Neutrophil (primary cell): Measurements from ENCODE around the gene ANKRD35.

Experiments used
- H3K27ac ChIP-seq: fragments of 200-600 bp; sonication (generic); 2 replicates; pipeline ENCODE4 v1.5.1; 2016; ENCODE audit warnings: mild to moderate bottlenecking, moderate library complexity
- H3K27me3 ChIP-seq: fragments of 200-600 bp; sonication (generic); 2 replicates; pipeline ENCODE4 v1.6.0; 2016; ENCODE audit warnings: mild to moderate bottlenecking
- H3K36me3 ChIP-seq: fragments of 200-600 bp; sonication (generic); 2 replicates; pipeline ENCODE4 v1.5.1; 2017
- H3K4me1 ChIP-seq, 2 experiments: fragments of 200-600 bp in 1 of 2; sonication (generic) in 1 of 2; 1 replicate in 1 of 2; 2 replicates in 1 of 2; pipeline versions ENCODE4 v1.5.1 to v1.6.1; 2013 to 2016; ENCODE audit warnings: low read depth in 1 of 2, low read length in 1 of 2, mild to moderate bottlenecking in 1 of 2, moderate library complexity in 1 of 2; ENCODE audit not compliant: control insufficient read depth in 1 of 2, insufficient read depth in 1 of 2
- H3K4me3 ChIP-seq, 2 experiments: fragments of 200-600 bp in 1 of 2; sonication (generic) in 1 of 2; 1 replicate in 1 of 2; 2 replicates in 1 of 2; pipeline ENCODE4 v1.5.1; 2013 to 2016; ENCODE audit warnings: low read depth in 1 of 2, low read length in 1 of 2, mild to moderate bottlenecking in 1 of 2, moderate library complexity in 1 of 2
- H3K9me3 ChIP-seq: fragments of 200-600 bp; sonication (generic); 2 replicates; pipeline ENCODE4 v1.5.1; 2016
- TF ChIP-seq, protein P1 (sequence below): fragments of 200-600 bp; sonication (generic); IDR thresholded peaks from 2 replicates; pipeline ENCODE4 v1.5.1; 2016; ENCODE audit warnings: antibody characterized with exemption

The ANKRD35 gene

DNA sequence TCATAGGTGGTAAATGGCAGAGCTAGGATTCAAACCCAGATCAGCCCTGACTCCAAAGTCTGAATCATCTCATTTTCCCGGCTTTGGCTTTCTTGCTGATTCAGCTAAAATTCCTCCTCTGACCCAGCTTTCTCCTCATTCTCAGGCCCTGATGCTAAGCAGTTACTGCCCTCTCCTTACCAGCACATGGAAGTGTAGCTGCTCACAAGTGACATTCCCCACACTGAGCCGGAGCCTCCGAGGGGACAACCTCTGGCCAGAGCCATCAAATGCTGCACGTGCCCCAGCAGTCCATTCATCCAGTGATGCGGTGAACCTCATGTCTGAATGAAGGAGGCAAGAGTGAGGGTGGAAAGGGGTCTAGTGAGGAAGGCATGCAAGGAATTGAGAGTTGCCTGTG, 13.1 kb upstream of the ANKRD35 start:
- TF ChIP-seq, protein P1, sequence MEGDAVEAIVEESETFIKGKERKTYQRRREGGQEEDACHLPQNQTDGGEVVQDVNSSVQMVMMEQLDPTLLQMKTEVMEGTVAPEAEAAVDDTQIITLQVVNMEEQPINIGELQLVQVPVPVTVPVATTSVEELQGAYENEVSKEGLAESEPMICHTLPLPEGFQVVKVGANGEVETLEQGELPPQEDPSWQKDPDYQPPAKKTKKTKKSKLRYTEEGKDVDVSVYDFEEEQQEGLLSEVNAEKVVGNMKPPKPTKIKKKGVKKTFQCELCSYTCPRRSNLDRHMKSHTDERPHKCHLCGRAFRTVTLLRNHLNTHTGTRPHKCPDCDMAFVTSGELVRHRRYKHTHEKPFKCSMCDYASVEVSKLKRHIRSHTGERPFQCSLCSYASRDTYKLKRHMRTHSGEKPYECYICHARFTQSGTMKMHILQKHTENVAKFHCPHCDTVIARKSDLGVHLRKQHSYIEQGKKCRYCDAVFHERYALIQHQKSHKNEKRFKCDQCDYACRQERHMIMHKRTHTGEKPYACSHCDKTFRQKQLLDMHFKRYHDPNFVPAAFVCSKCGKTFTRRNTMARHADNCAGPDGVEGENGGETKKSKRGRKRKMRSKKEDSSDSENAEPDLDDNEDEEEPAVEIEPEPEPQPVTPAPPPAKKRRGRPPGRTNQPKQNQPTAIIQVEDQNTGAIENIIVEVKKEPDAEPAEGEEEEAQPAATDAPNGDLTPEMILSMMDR, result no peak
- no peak overlapping the region for H3K4me3 ChIP-seq
- no peaks in the 10 kb centered on the region for H3K4me1 ChIP-seq
- H3K27me3 ChIP-seq, result no peaks in the 10 kb centered on the region
- no peak overlapping the region for H3K27ac ChIP-seq
- no peaks in the 10 kb centered on the region for H3K36me3 ChIP-seq
- H3K9me3 ChIP-seq, result no peaks in the 10 kb centered on the region

DNA sequence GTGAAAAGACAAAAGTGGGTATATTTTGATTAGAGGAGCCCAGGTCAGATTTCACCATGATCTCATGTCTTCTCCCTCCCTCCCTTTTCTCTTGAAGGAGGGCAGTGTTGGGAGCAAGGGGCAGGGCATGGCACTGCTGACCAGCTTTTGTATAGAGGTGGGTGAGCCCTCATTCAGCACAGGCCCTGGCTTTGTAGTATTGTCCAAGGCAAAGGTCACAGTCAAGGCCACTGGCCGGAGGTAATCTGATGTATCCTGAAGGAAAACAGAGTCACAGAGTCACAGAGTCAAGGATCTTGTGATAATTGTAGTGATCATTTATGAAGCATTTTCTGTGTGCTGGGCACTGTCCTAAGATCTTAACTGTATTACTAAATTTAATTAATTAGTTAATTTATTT, 12.3 kb upstream of the ANKRD35 start:
- Histone ChIP-seq H3K27me3 (no peaks in the 10 kb centered on the region), H3K4me1 (no peaks in the 10 kb centered on the region), H3K36me3 (no peaks in the 10 kb centered on the region), H3K4me3 (no peak overlapping the region), H3K9me3 (no peaks in the 10 kb centered on the region), H3K27ac (no peak overlapping the region)
- TF ChIP-seq, protein P1, result no peak

DNA sequence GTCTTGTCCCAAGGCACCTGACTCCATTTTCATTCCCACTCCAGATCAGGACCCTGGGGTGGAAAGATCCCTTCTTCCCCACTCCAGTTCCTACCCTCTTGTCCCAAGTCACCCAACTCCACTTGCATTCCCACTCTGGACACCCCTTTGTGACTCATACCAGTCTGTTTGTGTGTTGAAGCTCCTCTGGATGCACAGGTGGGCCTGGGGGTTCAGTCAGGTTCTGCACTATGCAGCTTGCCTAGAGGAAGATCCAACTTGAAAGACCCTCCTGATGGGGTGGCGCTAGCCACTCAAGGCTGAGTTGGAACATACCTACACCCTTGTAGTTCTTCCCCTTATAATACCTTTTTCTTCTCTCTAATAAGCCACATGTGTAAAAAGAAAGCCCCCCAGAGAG, 9.8 kb upstream of the ANKRD35 start:
- TF ChIP-seq, protein P1, result no peak
- no peaks in the 10 kb centered on the region for H3K27me3 ChIP-seq
- H3K36me3 ChIP-seq, result no peaks in the 10 kb centered on the region

DNA sequence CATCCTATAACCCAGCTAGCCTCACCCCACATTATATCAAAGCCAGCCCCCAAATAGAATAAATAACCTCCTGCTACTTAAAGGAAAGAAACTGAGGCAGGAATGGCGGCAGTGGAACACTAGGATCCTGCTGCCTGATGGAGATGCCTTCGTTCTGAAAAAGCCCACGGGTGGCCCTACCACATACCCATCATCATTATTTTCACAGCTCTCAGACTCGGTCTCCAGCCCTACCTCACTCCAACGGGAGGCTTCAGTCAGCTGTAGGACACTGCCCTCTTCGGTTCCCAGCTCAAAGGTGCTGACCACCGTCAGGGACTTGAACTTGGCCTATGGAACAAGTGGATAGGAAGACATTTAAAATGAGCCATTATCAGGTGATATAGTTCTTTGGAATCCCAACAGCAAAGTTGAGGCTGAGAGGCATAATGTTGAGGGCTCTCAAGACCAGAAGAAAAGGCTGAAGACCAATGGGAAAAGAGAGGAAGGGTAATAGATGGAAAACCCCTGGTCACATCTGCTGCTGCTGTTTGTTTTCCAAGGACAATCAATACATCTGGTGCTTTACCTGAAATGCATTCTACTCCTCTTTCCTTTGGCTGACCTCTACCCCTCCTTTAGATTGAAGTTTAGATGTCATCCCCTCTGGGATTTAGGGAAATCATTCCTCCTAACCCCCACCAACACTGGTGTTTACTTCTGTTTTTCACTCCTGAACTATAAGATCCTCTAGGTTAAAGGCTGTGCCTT, 7.8 kb upstream of the ANKRD35 start:
- TF ChIP-seq, protein P1, result no peak
- Histone ChIP-seq H3K27me3 (no peaks in the 10 kb centered on the region), H3K4me1 (peaks cover 0 to 5% of the 10 kb centered on the region in 2 experiments), H3K4me3 (no peak overlapping the region), H3K9me3 (no peaks in the 10 kb centered on the region), H3K27ac (no peak overlapping the region), H3K36me3 (no peaks in the 10 kb centered on the region)

More for the DNA sequence above, 9.8 kb upstream of the ANKRD35 start:
- H3K4me3 ChIP-seq, result no peak overlapping the region
- no peaks in the 10 kb centered on the region for H3K9me3 ChIP-seq
- no peak overlapping the region for H3K27ac ChIP-seq
- H3K4me1 ChIP-seq, result peaks cover 0 to 5% of the 10 kb centered on the region in 2 experiments

DNA sequence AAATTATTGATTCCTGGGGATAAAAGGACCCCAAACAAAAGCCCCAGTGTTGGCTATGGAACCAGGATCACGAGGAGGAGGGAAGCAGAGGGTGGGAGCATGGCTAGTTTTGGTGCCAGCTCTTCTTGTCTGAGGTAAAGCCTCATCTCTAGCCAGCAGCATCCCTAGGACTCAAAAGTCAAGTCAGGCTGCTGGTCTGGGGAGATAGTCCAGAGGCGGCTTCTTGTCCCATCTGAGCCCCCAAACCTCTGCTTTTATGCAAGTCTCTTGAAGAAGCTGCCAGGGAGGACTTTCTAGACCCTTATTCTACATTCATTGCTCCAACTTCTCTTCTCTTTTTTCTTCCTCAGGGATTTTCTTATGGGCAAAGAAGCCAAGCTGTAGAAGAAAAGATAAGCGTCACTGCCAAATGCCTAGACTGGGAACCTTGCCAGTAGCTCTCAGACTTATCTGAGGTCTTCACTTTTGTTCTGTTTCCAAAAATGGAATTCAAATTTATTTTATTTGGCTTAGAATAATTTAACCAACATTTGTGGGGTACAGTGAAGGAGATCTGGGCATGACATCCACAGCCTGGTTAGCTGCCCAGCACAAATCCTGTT, 6.9 kb upstream of the ANKRD35 start:
- H3K27ac ChIP-seq, result no peak overlapping the region

More for the DNA sequence above, 6.9 kb upstream of the ANKRD35 start:
- Histone ChIP-seq H3K27me3 (no peaks in the 10 kb centered on the region), H3K4me3 (no peak overlapping the region), H3K9me3 (no peaks in the 10 kb centered on the region), H3K4me1 (peaks cover 0 to 5% of the 10 kb centered on the region in 2 experiments), H3K36me3 (no peaks in the 10 kb centered on the region)
- TF ChIP-seq, protein P1, result no peak
